H1 (cell line): ENCODE results near the gene APMAP. TPM values are rescaled to one million over a fixed set of nuclear protein-coding genes. Genes with fewer than 3 reads are reported as not detected.

ENCODE experiments used
- CHD1 ChIP-seq: IDR thresholded peaks from 2 replicates; pipeline ENCODE4 v1.6.1; 2012; ENCODE audit warnings: low read depth, low read length, improper control_type of control experiment
- CHD2 ChIP-seq: IDR thresholded peaks from 2 replicates; pipeline ENCODE4 v1.6.1; 2012; ENCODE audit warnings: low read length, improper control_type of control experiment
- GABPA ChIP-seq: IDR thresholded peaks from 2 replicates; pipeline ENCODE4 v1.6.1; 2011; ENCODE audit warnings: mild to moderate bottlenecking, low read length, moderate library complexity, borderline replicate concordance; ENCODE audit not compliant: insufficient read depth
- KDM1A ChIP-seq: fragments of 200-600, 300-600 bp; sonication (generic); IDR thresholded peaks from 2 replicates; pipeline ENCODE4 v1.7.1; 2016; ENCODE audit warnings: mild to moderate bottlenecking, low read length, borderline replicate concordance
- SUZ12 ChIP-seq: fragments of 200-600 bp; sonication (generic); IDR thresholded peaks from 2 replicates; pipeline ENCODE4 v1.6.1; 2012; ENCODE audit warnings: mild to moderate bottlenecking, inconsistent platforms, low read length, moderate library complexity, mixed read lengths
- TAF7 ChIP-seq: optimal IDR thresholded peaks from 2 replicates; pipeline ENCODE3; 2011; ENCODE audit warnings: low read depth, mild to moderate bottlenecking, inconsistent platforms, low read length, moderate library complexity, borderline replicate concordance
- polyA plus RNA-seq, 7 experiments: library from polyadenylated mRNA; depleted of rRNA in 3 of 7; stranded (reverse) in 5 of 7; unstranded in 2 of 7; fragments of >200 nt in 5 of 7; fragments of 200-250 nt in 2 of 7; gene quantifications; 1 replicate in 5 of 7; 2 replicates in 1 of 7; 4 replicates in 1 of 7; pipeline versions ENCODE4 v1.2.1 to v1.2.3, GENCODE V29; 2011 to 2013; ENCODE audit warnings: missing spikeins in 2 of 7, mixed read lengths in 2 of 7
- total RNA-seq: library from RNA; stranded (reverse); fragmentation: NEBNext Ultra II Directional; extraction: Animal tissue kit (Norgen Biotek cat#: 25700); gene quantifications from 2 replicates; pipeline ENCODE4 v1.2.1, GENCODE V29; 2021
- TF ChIP-seq, protein P1 (sequence below): fragments of 300-600 bp; sonication (generic); IDR thresholded peaks from 2 replicates; pipeline ENCODE4 v1.7.1; 2012; ENCODE audit warnings: low read length, moderate library complexity, mild to moderate bottlenecking, inconsistent platforms; ENCODE audit not compliant: insufficient replicate concordance

The APMAP gene
- total and polyA plus RNA-seq, 2 of the 8 experiments (the other 6 are each of a cell fraction or from before 2014, with no cell fraction given): 31.3 to 66.0 TPM

DNA sequence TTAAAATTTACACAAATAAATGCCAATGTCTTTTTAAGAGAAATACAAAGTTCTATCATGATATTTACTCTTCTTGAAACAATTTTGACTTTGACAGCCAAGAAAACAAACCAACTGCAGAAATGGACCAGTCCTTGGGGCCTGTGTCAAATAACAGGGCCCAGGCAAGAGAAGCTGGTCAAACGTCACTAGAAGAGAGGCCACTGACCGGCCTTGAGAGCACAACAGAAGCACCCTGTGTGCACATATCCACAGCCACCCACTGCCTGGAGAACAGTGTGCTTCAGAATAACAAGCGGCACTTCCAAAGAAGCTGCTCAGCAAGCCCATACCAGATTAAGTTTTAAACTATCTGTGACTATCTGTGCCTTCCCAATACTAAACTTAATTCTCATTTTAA, 14.8 kb downstream of the APMAP start (continued):
- TF ChIP-seq SUZ12: no peak
- no peak for TF ChIP-seq TAF7
- TF ChIP-seq GABPA: no peak
- TF ChIP-seq, protein P1, sequence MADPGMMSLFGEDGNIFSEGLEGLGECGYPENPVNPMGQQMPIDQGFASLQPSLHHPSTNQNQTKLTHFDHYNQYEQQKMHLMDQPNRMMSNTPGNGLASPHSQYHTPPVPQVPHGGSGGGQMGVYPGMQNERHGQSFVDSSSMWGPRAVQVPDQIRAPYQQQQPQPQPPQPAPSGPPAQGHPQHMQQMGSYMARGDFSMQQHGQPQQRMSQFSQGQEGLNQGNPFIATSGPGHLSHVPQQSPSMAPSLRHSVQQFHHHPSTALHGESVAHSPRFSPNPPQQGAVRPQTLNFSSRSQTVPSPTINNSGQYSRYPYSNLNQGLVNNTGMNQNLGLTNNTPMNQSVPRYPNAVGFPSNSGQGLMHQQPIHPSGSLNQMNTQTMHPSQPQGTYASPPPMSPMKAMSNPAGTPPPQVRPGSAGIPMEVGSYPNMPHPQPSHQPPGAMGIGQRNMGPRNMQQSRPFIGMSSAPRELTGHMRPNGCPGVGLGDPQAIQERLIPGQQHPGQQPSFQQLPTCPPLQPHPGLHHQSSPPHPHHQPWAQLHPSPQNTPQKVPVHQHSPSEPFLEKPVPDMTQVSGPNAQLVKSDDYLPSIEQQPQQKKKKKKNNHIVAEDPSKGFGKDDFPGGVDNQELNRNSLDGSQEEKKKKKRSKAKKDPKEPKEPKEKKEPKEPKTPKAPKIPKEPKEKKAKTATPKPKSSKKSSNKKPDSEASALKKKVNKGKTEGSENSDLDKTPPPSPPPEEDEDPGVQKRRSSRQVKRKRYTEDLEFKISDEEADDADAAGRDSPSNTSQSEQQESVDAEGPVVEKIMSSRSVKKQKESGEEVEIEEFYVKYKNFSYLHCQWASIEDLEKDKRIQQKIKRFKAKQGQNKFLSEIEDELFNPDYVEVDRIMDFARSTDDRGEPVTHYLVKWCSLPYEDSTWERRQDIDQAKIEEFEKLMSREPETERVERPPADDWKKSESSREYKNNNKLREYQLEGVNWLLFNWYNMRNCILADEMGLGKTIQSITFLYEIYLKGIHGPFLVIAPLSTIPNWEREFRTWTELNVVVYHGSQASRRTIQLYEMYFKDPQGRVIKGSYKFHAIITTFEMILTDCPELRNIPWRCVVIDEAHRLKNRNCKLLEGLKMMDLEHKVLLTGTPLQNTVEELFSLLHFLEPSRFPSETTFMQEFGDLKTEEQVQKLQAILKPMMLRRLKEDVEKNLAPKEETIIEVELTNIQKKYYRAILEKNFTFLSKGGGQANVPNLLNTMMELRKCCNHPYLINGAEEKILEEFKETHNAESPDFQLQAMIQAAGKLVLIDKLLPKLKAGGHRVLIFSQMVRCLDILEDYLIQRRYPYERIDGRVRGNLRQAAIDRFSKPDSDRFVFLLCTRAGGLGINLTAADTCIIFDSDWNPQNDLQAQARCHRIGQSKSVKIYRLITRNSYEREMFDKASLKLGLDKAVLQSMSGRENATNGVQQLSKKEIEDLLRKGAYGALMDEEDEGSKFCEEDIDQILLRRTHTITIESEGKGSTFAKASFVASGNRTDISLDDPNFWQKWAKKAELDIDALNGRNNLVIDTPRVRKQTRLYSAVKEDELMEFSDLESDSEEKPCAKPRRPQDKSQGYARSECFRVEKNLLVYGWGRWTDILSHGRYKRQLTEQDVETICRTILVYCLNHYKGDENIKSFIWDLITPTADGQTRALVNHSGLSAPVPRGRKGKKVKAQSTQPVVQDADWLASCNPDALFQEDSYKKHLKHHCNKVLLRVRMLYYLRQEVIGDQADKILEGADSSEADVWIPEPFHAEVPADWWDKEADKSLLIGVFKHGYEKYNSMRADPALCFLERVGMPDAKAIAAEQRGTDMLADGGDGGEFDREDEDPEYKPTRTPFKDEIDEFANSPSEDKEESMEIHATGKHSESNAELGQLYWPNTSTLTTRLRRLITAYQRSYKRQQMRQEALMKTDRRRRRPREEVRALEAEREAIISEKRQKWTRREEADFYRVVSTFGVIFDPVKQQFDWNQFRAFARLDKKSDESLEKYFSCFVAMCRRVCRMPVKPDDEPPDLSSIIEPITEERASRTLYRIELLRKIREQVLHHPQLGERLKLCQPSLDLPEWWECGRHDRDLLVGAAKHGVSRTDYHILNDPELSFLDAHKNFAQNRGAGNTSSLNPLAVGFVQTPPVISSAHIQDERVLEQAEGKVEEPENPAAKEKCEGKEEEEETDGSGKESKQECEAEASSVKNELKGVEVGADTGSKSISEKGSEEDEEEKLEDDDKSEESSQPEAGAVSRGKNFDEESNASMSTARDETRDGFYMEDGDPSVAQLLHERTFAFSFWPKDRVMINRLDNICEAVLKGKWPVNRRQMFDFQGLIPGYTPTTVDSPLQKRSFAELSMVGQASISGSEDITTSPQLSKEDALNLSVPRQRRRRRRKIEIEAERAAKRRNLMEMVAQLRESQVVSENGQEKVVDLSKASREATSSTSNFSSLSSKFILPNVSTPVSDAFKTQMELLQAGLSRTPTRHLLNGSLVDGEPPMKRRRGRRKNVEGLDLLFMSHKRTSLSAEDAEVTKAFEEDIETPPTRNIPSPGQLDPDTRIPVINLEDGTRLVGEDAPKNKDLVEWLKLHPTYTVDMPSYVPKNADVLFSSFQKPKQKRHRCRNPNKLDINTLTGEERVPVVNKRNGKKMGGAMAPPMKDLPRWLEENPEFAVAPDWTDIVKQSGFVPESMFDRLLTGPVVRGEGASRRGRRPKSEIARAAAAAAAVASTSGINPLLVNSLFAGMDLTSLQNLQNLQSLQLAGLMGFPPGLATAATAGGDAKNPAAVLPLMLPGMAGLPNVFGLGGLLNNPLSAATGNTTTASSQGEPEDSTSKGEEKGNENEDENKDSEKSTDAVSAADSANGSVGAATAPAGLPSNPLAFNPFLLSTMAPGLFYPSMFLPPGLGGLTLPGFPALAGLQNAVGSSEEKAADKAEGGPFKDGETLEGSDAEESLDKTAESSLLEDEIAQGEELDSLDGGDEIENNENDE: no peak
- no peak for TF ChIP-seq CHD2
- TF ChIP-seq CHD1: no peak
- TF ChIP-seq KDM1A: no peak
- TF ChIP-seq, all 59 proteins: peak for 0
